OCI-LY1 (cell line): ENCODE data around the gene C16orf86.

ENCODE experiments used
- H2AFZ ChIP-seq: fragments of 200-600 bp; sonication (generic), shearing (Covaris generic); 2 replicates; pipeline ENCODE4 v1.6.0; 2014; ENCODE audit warnings: antibody characterized with exemption, mild to moderate bottlenecking, low read length
- H3F3A ChIP-seq: fragments of 200-600 bp; sonication (generic), shearing (Covaris generic); 2 replicates; pipeline ENCODE4 v1.6.0; 2014; ENCODE audit warnings: mild to moderate bottlenecking, antibody characterized with exemption, low read length, moderate library complexity; ENCODE audit not compliant: insufficient read depth
- H3K27ac ChIP-seq: fragments of 200-600 bp; sonication (generic); 2 replicates; pipeline ENCODE4 v1.5.1; 2014; ENCODE audit warnings: low read length, mixed run types, mild to moderate bottlenecking, low read depth; ENCODE audit not compliant: poor library complexity, severe bottlenecking
- H3K27me3 ChIP-seq: fragments of 200-600 bp; sonication (generic); 2 replicates; pipeline ENCODE4 v1.6.0; 2014; ENCODE audit warnings: antibody characterized with exemption, mild to moderate bottlenecking, low read length, moderate library complexity; ENCODE audit not compliant: insufficient read depth
- H3K36me3 ChIP-seq: fragments of 200-600 bp; sonication (generic); 2 replicates; pipeline ENCODE4 v1.6.1; 2014; ENCODE audit warnings: mild to moderate bottlenecking, antibody characterized with exemption, low read length, moderate library complexity, mixed read lengths; ENCODE audit not compliant: insufficient read depth
- H3K4me1 ChIP-seq: fragments of 200-600 bp; sonication (generic); 2 replicates; pipeline ENCODE4 v1.5.1; 2014; ENCODE audit warnings: mild to moderate bottlenecking, low read length, moderate library complexity; ENCODE audit not compliant: insufficient read depth, severe bottlenecking
- H3K4me2 ChIP-seq: fragments of 200-600 bp; sonication (generic), shearing (Covaris generic); 2 replicates; pipeline ENCODE4 v1.6.1; 2014; ENCODE audit warnings: low read length
- H3K4me3 ChIP-seq: fragments of 200-600 bp; sonication (generic); 2 replicates; pipeline ENCODE4 v1.5.1; 2014; ENCODE audit warnings: low read length, low read depth, mild to moderate bottlenecking, mixed read lengths; ENCODE audit not compliant: poor library complexity, severe bottlenecking
- H3K79me2 ChIP-seq: fragments of 200-600 bp; shearing (Covaris generic); 2 replicates; pipeline ENCODE4 v1.6.1; 2016; ENCODE audit warnings: mixed run types, low read length, mixed read lengths; ENCODE audit not compliant: insufficient read depth
- H3K9ac ChIP-seq: fragments of 200-600 bp; sonication (generic), shearing (Covaris generic); 2 replicates; pipeline ENCODE4 v1.6.1; 2014; ENCODE audit warnings: mild to moderate bottlenecking, low read length, mixed read lengths
- H3K9me2 ChIP-seq: fragments of 200-600 bp; sonication (generic), shearing (Covaris generic); 2 replicates; pipeline ENCODE4 v1.6.1; 2014; ENCODE audit warnings: low read depth, mild to moderate bottlenecking, low read length, mixed read lengths
- H3K9me3 ChIP-seq: fragments of 200-600 bp; shearing (Covaris generic); 2 replicates; pipeline ENCODE4 v1.6.1; 2014; ENCODE audit warnings: low read length, mixed read lengths
- H4K20me1 ChIP-seq: fragments of 200-600 bp; sonication (generic), shearing (Covaris generic); 2 replicates; pipeline ENCODE4 v1.6.0; 2016; ENCODE audit warnings: mild to moderate bottlenecking, low read length; ENCODE audit not compliant: insufficient read depth
- CTCF ChIP-seq: fragments of 200-600 bp; sonication (generic), shearing (Covaris generic); IDR thresholded peaks from 2 replicates; pipeline ENCODE4 v1.5.1; 2017; ENCODE audit warnings: mild to moderate bottlenecking, antibody characterized with exemption, low read length, moderate library complexity, mixed read lengths
- EZH2 ChIP-seq: fragments of 200-600 bp; sonication (generic), shearing (Covaris generic); IDR thresholded peaks from 2 replicates; pipeline ENCODE4 v1.8.0; 2017; ENCODE audit warnings: borderline replicate concordance, mixed run types, mild to moderate bottlenecking, antibody characterized with exemption, low read length, moderate library complexity, mixed read lengths

C16orf86 gene

GRCh38 chr16:67673712-67674580 lies 7.3 kb downstream of the C16orf86 start:
- no peak overlapping the region for H3K4me2 ChIP-seq
- TF ChIP-seq EZH2, result no peak
- TF ChIP-seq CTCF, result no peak
- H3K27ac ChIP-seq, result no peak overlapping the region
- no peak overlapping the region for H3K9ac ChIP-seq
- H3K9me2 ChIP-seq, result no peaks in the 10 kb centered on the region
- H3F3A ChIP-seq, result no peaks in the 10 kb centered on the region
- H3K36me3 ChIP-seq, result peaks cover 6% of the 10 kb centered on the region; the same call in 1 of the 2 replicates
- H3K4me3 ChIP-seq, result no peak overlapping the region
- H2AFZ ChIP-seq, result no peak overlapping the region
- H3K9me3 ChIP-seq, result no peaks in the 10 kb centered on the region
- H3K4me1 ChIP-seq, result peaks cover 18% of the 10 kb centered on the region
- no peaks in the 10 kb centered on the region for H4K20me1 ChIP-seq
- H3K27me3 ChIP-seq, result no peaks in the 10 kb centered on the region
- H3K79me2 ChIP-seq, result no peaks in the 10 kb centered on the region

GRCh38 chr16:67674851-67675578 lies 8.4 kb downstream of the C16orf86 start:
- Histone ChIP-seq H3K9ac (no peak overlapping the region), H3K27ac (no peak overlapping the region), H3K4me3 (no peak overlapping the region), H3K9me3 (no peaks in the 10 kb centered on the region), H3K4me2 (no peak overlapping the region), H2AFZ (no peak overlapping the region), H3K79me2 (no peaks in the 10 kb centered on the region), H3K36me3 (peaks cover 6% of the 10 kb centered on the region; the same call in 1 of the 2 replicates), H3F3A (no peaks in the 10 kb centered on the region), H3K4me1 (peaks cover 18% of the 10 kb centered on the region), H3K27me3 (no peaks in the 10 kb centered on the region), H4K20me1 (no peaks in the 10 kb centered on the region), H3K9me2 (no peaks in the 10 kb centered on the region)
- TF ChIP-seq CTCF (no peak), EZH2 (no peak)

GRCh38 chr16:67675579-67675935 lies 8.9 kb downstream of the C16orf86 start:
- no peak overlapping the region for H3K4me2 ChIP-seq
- no peak overlapping the region for H3K4me3 ChIP-seq
- H3K9ac ChIP-seq, result no peak overlapping the region
- no peaks in the 10 kb centered on the region for H3F3A ChIP-seq
- H3K27ac ChIP-seq, result no peak overlapping the region
- H2AFZ ChIP-seq, result no peak overlapping the region
- H3K79me2 ChIP-seq, result no peaks in the 10 kb centered on the region
- no peaks in the 10 kb centered on the region for H3K27me3 ChIP-seq
- H3K36me3 ChIP-seq, result peaks cover 6% of the 10 kb centered on the region; the same call in 1 of the 2 replicates
- H4K20me1 ChIP-seq, result no peaks in the 10 kb centered on the region
- no peaks in the 10 kb centered on the region for H3K9me2 ChIP-seq
- peaks cover 18% of the 10 kb centered on the region for H3K4me1 ChIP-seq
- H3K9me3 ChIP-seq, result no peaks in the 10 kb centered on the region
- no peak for TF ChIP-seq EZH2
- TF ChIP-seq CTCF, result no peak
